Measurements from ENCODE around the gene TMEM60. TPM values are rescaled to one million over a fixed set of nuclear protein-coding genes. Genes with fewer than 3 reads are reported as not detected.

Gene TMEM60
- total RNA-seq, 1 donor from 2014 or later, result 22.9 TPM

- peaks cover 21% of the 10 kb centered on the region for H3K36me3 Mint-ChIP-seq (ENCODE audit: low read depth)
- no peak for TF ChIP-seq CTCF (conservative IDR thresholded peaks at IDR 0.05)
- H3K4me1 Mint-ChIP-seq, result no peaks in the 10 kb centered on the region
- H3K9me3 Mint-ChIP-seq, result no peaks in the 10 kb centered on the region
- no peak overlapping the region for H3K27ac Mint-ChIP-seq (ENCODE audit: unreplicated experiment)
- no peaks in the 10 kb centered on the region for H3K27me3 Mint-ChIP-seq (ENCODE audit: low read depth)
- no peak for DNase-seq (ENCODE audit: low read depth, low spot score)
- no peak overlapping the region for H3K4me3 Mint-ChIP-seq
These were observed 26.3 kb downstream of the TMEM60 start for GRCh38 chr7:77771901-77772300.

DNA sequence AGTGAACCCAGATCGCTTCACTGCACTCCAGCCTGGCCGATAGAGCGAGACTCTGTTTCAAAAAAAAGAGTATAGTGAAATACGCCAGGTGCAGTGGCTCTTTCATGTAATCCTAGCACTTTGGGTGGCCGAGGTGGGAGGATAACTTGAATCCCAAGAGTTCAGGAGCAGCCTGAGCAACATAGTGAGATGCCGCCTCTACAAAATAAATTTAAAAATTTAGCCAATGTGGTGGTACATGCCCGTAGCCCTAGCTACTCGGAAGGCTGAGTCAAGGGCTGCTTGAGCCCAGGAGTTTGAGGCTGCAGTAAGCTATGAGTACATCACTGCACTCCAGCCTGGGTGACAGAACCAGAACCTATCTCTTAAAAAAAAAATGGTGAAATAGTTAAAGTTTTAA is 27.9 kb downstream of the TMEM60 start:
- TF ChIP-seq CTCF (conservative IDR thresholded peaks at IDR 0.05), result no peak
- no peak overlapping the region for H3K27ac Mint-ChIP-seq (ENCODE audit: unreplicated experiment)
- DNase-seq (ENCODE audit: low read depth, low spot score), result no peak
- no peak overlapping the region for H3K4me3 Mint-ChIP-seq
- H3K27me3 Mint-ChIP-seq (ENCODE audit: low read depth), result no peaks in the 10 kb centered on the region
- H3K9me3 Mint-ChIP-seq, result no peaks in the 10 kb centered on the region
- H3K4me1 Mint-ChIP-seq, result no peaks in the 10 kb centered on the region
- H3K36me3 Mint-ChIP-seq (ENCODE audit: low read depth), result peaks cover 9% of the 10 kb centered on the region

DNA sequence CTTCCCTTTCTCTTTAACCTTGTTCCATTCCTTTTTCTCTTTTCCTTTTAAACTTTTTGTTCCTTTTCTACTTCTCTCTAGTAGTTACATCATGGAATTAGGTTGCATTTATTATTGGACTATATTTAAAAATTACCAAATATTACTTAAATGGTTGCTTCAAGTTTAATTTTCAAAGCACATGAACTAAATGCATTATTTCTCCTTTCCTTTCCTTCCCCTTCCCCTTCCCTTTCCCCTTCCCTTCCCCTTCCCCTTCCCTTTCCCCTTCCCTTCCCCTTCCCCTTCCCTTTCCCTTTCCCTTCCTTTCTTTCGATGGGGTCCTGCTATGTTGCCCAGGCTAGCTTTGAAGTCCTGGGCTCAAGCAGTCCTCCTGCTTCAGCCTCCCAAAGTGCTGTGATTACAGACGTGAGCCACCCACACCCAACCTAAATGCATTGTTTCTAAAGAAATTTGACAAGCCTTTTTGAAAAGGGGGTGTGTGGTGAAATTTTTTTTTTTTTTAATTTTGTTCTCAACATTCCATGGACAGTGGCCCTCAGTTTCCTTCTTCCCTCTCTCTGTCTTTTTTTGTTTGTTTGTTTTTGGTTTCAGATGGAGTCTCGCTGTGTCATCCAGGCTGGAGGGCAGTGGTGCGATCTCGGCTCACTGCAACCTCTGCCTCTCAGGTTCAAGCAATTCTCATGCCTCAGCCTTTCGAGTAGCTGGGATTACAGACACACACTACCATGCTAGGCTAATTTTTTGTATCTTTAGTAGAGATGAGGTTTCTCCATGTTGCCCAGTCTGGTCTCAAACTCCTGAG is 31.2 kb downstream of the TMEM60 start:
- peaks cover 5% of the 10 kb centered on the region for H3K36me3 Mint-ChIP-seq (ENCODE audit: low read depth)
- no peak overlapping the region for H3K27ac Mint-ChIP-seq (ENCODE audit: unreplicated experiment)
- H3K4me1 Mint-ChIP-seq, result no peaks in the 10 kb centered on the region
- TF ChIP-seq CTCF (conservative IDR thresholded peaks at IDR 0.05), result no peak
- no peaks in the 10 kb centered on the region for H3K9me3 Mint-ChIP-seq
- H3K27me3 Mint-ChIP-seq (ENCODE audit: low read depth), result no peaks in the 10 kb centered on the region
- DNase-seq (ENCODE audit: low read depth, low spot score), result no peak
- H3K4me3 Mint-ChIP-seq, result no peak overlapping the region

DNA sequence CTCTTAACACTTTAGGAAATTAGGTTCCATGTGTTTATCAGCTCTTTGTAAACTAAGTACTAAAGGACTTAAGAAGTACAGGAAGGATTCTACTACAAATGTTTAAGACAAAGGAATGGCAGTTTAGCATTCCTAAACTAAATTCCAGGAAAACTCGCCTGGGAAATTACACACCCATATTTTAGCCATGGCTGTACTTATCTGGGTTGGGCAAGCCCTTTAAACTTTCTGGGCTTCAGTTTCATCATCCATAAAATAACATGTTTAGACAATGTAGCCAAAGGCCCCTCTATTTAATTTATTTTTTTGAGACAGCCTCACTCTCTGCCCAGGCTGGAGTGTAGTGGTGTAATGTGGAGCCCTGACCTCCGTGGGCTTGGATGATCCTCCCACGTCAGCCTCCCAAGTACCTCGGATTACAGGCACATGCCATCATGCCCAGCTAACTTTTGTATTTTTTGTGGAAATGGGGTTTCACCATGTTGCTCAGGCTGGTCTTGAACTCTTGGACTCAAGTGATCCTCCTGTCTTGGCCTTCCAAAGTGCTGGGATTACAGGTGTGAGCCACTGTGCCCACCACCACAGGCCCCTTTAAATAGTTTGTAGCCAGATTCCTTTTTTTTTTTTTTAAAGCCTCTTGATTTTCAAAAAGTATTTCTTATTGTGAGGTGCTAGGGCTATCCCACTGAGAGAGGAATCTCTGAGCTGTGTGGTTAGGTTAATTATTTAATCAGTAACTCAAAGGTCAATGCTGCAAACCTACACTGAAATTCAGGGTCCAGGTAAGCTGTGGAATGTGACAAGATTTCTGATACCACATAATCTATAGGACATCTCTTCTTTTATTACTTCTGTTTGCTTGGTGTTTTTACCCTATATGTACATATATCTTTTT is 32.1 kb downstream of the TMEM60 start:
- peaks cover 5% of the 10 kb centered on the region for H3K36me3 Mint-ChIP-seq (ENCODE audit: low read depth)
- H3K27me3 Mint-ChIP-seq (ENCODE audit: low read depth), result no peaks in the 10 kb centered on the region
- H3K4me3 Mint-ChIP-seq, result no peak overlapping the region
- no peak overlapping the region for H3K27ac Mint-ChIP-seq (ENCODE audit: unreplicated experiment)
- DNase-seq (ENCODE audit: low read depth, low spot score), result no peak
- no peak for TF ChIP-seq CTCF (conservative IDR thresholded peaks at IDR 0.05)
- no peaks in the 10 kb centered on the region for H3K4me1 Mint-ChIP-seq
- no peaks in the 10 kb centered on the region for H3K9me3 Mint-ChIP-seq

- Mint-ChIP-seq H3K27ac (ENCODE audit: unreplicated experiment) (no peak overlapping the region), H3K36me3 (ENCODE audit: low read depth) (peaks cover 2% of the 10 kb centered on the region), H3K4me1 (no peaks in the 10 kb centered on the region)
These were observed 32.8 kb downstream of the TMEM60 start for GRCh38 chr7:77765481-77765880.

More at GRCh38 chr7:77765481-77765880, 32.8 kb downstream of the TMEM60 start:
- no peak for DNase-seq (ENCODE audit: low read depth, low spot score)
- Mint-ChIP-seq H3K9me3 (no peaks in the 10 kb centered on the region), H3K4me3 (no peak overlapping the region), H3K27me3 (ENCODE audit: low read depth) (no peaks in the 10 kb centered on the region)
- no peak for TF ChIP-seq CTCF (conservative IDR thresholded peaks at IDR 0.05)
